Hepatocyte (in vitro differentiated cells): ENCODE data around the gene MBP.

ENCODE experiments used
- EZH2 ChIP-seq: fragments of 200-600 bp; sonication (generic); IDR thresholded peaks from 2 replicates; pipeline ENCODE4 v1.6.1; 2016; ENCODE audit warnings: antibody characterized with exemption, mild to moderate bottlenecking, borderline replicate concordance
- EZH2phosphoT487 ChIP-seq: fragments of 200-600 bp; sonication (generic); IDR thresholded peaks from one replicate; pipeline ENCODE4 v1.6.1; 2018; ENCODE audit warnings: antibody characterized with exemption, mild to moderate bottlenecking, low read depth, moderate library complexity; ENCODE audit not compliant: unreplicated experiment, severe bottlenecking
- TF ChIP-seq, protein P1 (sequence below): fragments of 200-600 bp; sonication (generic); IDR thresholded peaks from 2 replicates; pipeline ENCODE4 v1.5.1; 2016; ENCODE audit warnings: antibody characterized with exemption, mild to moderate bottlenecking; ENCODE audit not compliant: poor library complexity

DNA sequence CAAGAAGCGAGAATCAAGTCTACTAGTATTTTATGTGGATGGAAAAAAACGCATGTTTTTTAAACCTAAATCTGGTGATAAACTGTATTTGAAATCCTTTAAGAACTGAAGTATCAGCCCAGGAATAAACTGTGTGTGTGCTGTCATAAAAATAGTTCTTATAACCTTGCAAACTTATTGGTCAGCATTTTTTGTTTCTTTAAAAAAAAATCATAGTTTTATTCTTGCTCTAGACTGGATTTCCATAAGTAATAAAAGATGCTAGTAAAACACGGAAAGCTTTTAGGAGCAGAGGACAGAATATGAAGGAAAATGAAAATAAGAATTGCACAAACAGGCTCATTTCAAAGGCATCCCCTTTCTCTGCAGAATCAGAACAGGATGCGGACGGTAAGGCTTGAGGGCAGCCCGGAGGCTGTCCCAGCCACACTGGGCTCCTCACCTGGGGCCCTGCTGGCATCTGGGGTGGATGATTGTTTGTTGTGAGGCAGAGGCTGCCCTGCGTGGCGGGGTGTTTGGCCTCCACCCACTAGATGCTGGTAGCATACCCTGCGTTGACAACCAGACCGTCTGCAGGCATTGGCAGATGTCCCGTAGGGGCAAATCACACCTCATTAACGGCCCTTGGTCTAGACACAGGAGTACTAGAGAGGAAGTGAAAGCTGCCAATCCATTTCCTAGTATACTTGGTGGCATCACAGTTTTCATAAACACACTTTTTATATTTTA, 52.5 kb downstream of the MBP start:
- TF ChIP-seq, protein P1, sequence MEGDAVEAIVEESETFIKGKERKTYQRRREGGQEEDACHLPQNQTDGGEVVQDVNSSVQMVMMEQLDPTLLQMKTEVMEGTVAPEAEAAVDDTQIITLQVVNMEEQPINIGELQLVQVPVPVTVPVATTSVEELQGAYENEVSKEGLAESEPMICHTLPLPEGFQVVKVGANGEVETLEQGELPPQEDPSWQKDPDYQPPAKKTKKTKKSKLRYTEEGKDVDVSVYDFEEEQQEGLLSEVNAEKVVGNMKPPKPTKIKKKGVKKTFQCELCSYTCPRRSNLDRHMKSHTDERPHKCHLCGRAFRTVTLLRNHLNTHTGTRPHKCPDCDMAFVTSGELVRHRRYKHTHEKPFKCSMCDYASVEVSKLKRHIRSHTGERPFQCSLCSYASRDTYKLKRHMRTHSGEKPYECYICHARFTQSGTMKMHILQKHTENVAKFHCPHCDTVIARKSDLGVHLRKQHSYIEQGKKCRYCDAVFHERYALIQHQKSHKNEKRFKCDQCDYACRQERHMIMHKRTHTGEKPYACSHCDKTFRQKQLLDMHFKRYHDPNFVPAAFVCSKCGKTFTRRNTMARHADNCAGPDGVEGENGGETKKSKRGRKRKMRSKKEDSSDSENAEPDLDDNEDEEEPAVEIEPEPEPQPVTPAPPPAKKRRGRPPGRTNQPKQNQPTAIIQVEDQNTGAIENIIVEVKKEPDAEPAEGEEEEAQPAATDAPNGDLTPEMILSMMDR: no peak
- TF ChIP-seq EZH2 (no peak), EZH2phosphoT487 (no peak)
